ENCODE results near the gene RING1.

- no peak for TF ChIP-seq CTCF (IDR thresholded peaks at IDR 0.05; ENCODE audit: low read length)
- no peak for TF ChIP-seq EZH2 (optimal IDR thresholded peaks at IDR 0.05; ENCODE audit: low read depth, low read length)
These were observed 34.6 kb upstream of the RING1 start for GRCh38 chr6:33173535-33174180.
